ENCODE results near the gene SURF4.

DNA sequence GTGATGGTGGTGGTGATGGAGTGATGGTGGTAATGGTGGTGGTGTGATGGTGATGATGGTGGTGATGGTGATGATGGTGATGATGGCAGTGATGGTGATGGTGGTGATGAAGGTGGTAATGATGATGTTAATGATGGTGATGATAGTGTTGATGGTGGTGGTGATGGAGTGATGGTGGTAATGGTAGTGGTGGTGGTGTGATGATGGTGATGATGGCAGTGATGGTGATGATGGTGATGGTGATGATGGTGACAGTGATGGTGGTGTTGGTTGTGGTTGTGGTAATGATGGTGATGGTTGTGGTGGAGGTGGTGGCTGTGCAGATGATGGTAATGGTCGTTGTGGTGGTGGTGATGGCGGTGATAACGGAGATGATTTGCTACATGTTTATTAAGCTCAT is 7.6 kb upstream of the SURF4 start:
- TF ChIP-seq, protein P1, sequence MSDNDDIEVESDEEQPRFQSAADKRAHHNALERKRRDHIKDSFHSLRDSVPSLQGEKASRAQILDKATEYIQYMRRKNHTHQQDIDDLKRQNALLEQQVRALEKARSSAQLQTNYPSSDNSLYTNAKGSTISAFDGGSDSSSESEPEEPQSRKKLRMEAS (IDR thresholded peaks at IDR 0.05; ENCODE audit: insufficient read depth, insufficient read length) = no peak
- TF ChIP-seq POLR2AphosphoS5 (IDR thresholded peaks at IDR 0.05; ENCODE audit: insufficient read depth, low read depth, low read length) (no peak), POLR2A (IDR thresholded peaks at IDR 0.05; ENCODE audit: low read depth, low read length) (no peak)

All from endothelial cell of umbilical vein (primary cell).